Osteocyte (in vitro differentiated cells): ENCODE results near the gene ACO1. TPM values are rescaled to one million over a fixed set of nuclear protein-coding genes. Genes with fewer than 3 reads are reported as not detected.

Source experiments
- DNase-seq: peaks from one replicate; pipeline ENCODE4 v3.0.0; 2021; ENCODE audit warnings: mixed read lengths; ENCODE audit not compliant: unreplicated experiment; ENCODE audit errors: extremely low spot score
- H3K27ac Mint-ChIP-seq: one replicate; pipeline ENCODE4 v1.8.0; 2021; ENCODE audit warnings: mild to moderate bottlenecking, mixed read lengths; ENCODE audit not compliant: unreplicated experiment
- H3K27me3 Mint-ChIP-seq: one replicate; pipeline ENCODE4 v1.8.0; 2021; ENCODE audit warnings: mixed read lengths; ENCODE audit not compliant: unreplicated experiment
- H3K36me3 Mint-ChIP-seq: one replicate; pipeline ENCODE4 v1.8.0; 2021; ENCODE audit warnings: mixed read lengths; ENCODE audit not compliant: unreplicated experiment
- H3K4me1 Mint-ChIP-seq: one replicate; pipeline ENCODE4 v1.8.0; 2021; ENCODE audit warnings: mixed read lengths; ENCODE audit not compliant: unreplicated experiment
- H3K4me3 Mint-ChIP-seq: one replicate; pipeline ENCODE4 v1.8.0; 2021; ENCODE audit warnings: mild to moderate bottlenecking, moderate library complexity, mixed read lengths; ENCODE audit not compliant: unreplicated experiment
- H3K9me3 Mint-ChIP-seq: one replicate; pipeline ENCODE4 v1.8.0; 2021; ENCODE audit warnings: mixed read lengths; ENCODE audit not compliant: unreplicated experiment
- CTCF ChIP-seq: fragments of 200-600 bp; sonication (generic); IDR thresholded peaks from 2 replicates; pipeline ENCODE4 v1.5.0; 2021; ENCODE audit warnings: antibody characterized with exemption, mild to moderate bottlenecking, moderate library complexity
- total RNA-seq: library from RNA; stranded (reverse); gene quantifications from 2 replicates; pipeline ENCODE4 v1.2.1, GENCODE V29; 2021

ACO1 gene
- total RNA-seq, 1 donor from 2014 or later, result 42.0 TPM

- H3K27ac Mint-ChIP-seq, result no peak overlapping the region
Measured at GRCh38 chr9:32344551-32345182, 39.8 kb upstream of the ACO1 start.

GRCh38 chr9:32345243-32345642 is 39.2 kb upstream of the ACO1 start:
- Mint-ChIP-seq H3K9me3 (no peaks in the 10 kb centered on the region), H3K4me3 (peak overlapping the region; percentile 64), H3K36me3 (no peaks in the 10 kb centered on the region), H3K27ac (no peak overlapping the region), H3K27me3 (peaks cover 40% of the 10 kb centered on the region), H3K4me1 (peaks cover 13% of the 10 kb centered on the region)
- DNase-seq, result no peak
- no peak for TF ChIP-seq CTCF

More at GRCh38 chr9:32344551-32345182, 39.8 kb upstream of the ACO1 start:
- H3K4me1 Mint-ChIP-seq, result peaks cover 13% of the 10 kb centered on the region
- DNase-seq, result no peak
- no peaks in the 10 kb centered on the region for H3K9me3 Mint-ChIP-seq
- H3K4me3 Mint-ChIP-seq, result peak overlapping the region; percentile 64
- peaks cover 38% of the 10 kb centered on the region for H3K27me3 Mint-ChIP-seq
- no peak for TF ChIP-seq CTCF
- no peaks in the 10 kb centered on the region for H3K36me3 Mint-ChIP-seq

- TF ChIP-seq CTCF, result no peak
- H3K4me3 Mint-ChIP-seq, result no peak overlapping the region
- peaks cover 13% of the 10 kb centered on the region for H3K4me1 Mint-ChIP-seq
- DNase-seq, result no peak
- H3K27ac Mint-ChIP-seq, result no peak overlapping the region
- H3K27me3 Mint-ChIP-seq, result peaks cover 40% of the 10 kb centered on the region
- H3K9me3 Mint-ChIP-seq, result no peaks in the 10 kb centered on the region
- no peaks in the 10 kb centered on the region for H3K36me3 Mint-ChIP-seq
Measured at GRCh38 chr9:32347571-32347970, 36.9 kb upstream of the ACO1 start.

- no peak for TF ChIP-seq CTCF
- Mint-ChIP-seq H3K9me3 (no peaks in the 10 kb centered on the region), H3K4me1 (peaks cover 13% of the 10 kb centered on the region), H3K36me3 (no peaks in the 10 kb centered on the region), H3K4me3 (no peak overlapping the region), H3K27me3 (peaks cover 40% of the 10 kb centered on the region), H3K27ac (no peak overlapping the region)
- no peak for DNase-seq
Measured at GRCh38 chr9:32348106-32348695, 36.2 kb upstream of the ACO1 start.

- no peak for DNase-seq
- H3K9me3 Mint-ChIP-seq, result no peaks in the 10 kb centered on the region
- H3K36me3 Mint-ChIP-seq, result no peaks in the 10 kb centered on the region
- H3K4me3 Mint-ChIP-seq, result no peak overlapping the region
- peaks cover 12% of the 10 kb centered on the region for H3K4me1 Mint-ChIP-seq
- TF ChIP-seq CTCF, result no peak
- H3K27ac Mint-ChIP-seq, result no peak overlapping the region
- peaks cover 40% of the 10 kb centered on the region for H3K27me3 Mint-ChIP-seq
Measured at GRCh38 chr9:32349013-32349412, 35.4 kb upstream of the ACO1 start.
